ENCODE measurements around the gene LMNTD2. TPM values are rescaled to one million over a fixed set of nuclear protein-coding genes. Genes with fewer than 3 reads are reported as not detected.
A peak's percentile ranks its signal among the peaks of the same experiment; 100 is the strongest.

LMNTD2 gene
- total RNA-seq, 1 donor from 2014 or later, result 1.1 TPM

GRCh38 chr11:561148-562003 is 838 bp upstream of the LMNTD2 start:
- intact Hi-C loops (cut with DNase I), result loop anchor here (1.0 kb wide), 1 partner anchor 14 kb away; no protein-coding TSS in a partner anchor
- H3K27me3 ChIP-seq, result peaks cover 2% of the 10 kb centered on the region
- peak overlapping the region; percentile 63 to 86 for H3K4me3 ChIP-seq
- peaks cover 5 to 9% of the 10 kb centered on the region in 2 donors for H3K4me1 ChIP-seq
- H3K36me3 ChIP-seq, result no peaks in the 10 kb centered on the region
- H3K9me3 ChIP-seq, result no peaks in the 10 kb centered on the region
- H3K27ac ChIP-seq, result no peak overlapping the region
- DNase-seq (ENCODE audit: low spot score in 2 of 2), result no peak
- TF ChIP-seq CTCF (IDR thresholded peaks at IDR 0.05), result no peak

- peak overlapping the region; percentile 63 to 86 for H3K4me3 ChIP-seq
- intact Hi-C loops (cut with DNase I), result loop anchor here (1.0 to 5.0 kb wide), 3 partner anchors 8 to 67 kb away; partner anchors contain the start of genes HRAS and SCT
- peaks cover 15% of the 10 kb centered on the region for H3K27me3 ChIP-seq
- H3K27ac ChIP-seq, result no peak overlapping the region
- no peaks in the 10 kb centered on the region for H3K9me3 ChIP-seq
- no peaks in the 10 kb centered on the region for H3K36me3 ChIP-seq
- peaks cover 16 to 17% of the 10 kb centered on the region in 2 donors for H3K4me1 ChIP-seq
- TF ChIP-seq CTCF (IDR thresholded peaks at IDR 0.05), result no peak
- no peak for DNase-seq (ENCODE audit: low spot score in 2 of 2)
Measured at GRCh38 chr11:559712-560304, 730 bp downstream of the LMNTD2 start.

GRCh38 chr11:559020-559620 is 1.4 kb downstream of the LMNTD2 start:
- H3K36me3 ChIP-seq, result no peaks in the 10 kb centered on the region
- no peak overlapping the region for H3K4me3 ChIP-seq
- no peak overlapping the region for H3K27ac ChIP-seq
- no peak for DNase-seq (ENCODE audit: low spot score in 2 of 2)
- intact Hi-C loops (cut with DNase I), result loop anchor here (5.0 kb wide), 1 partner anchor 68 kb away; the partner anchor contains the start of gene SCT
- H3K4me1 ChIP-seq, result peaks cover 16 to 21% of the 10 kb centered on the region in 2 donors
- peaks cover 20% of the 10 kb centered on the region for H3K27me3 ChIP-seq
- no peak for TF ChIP-seq CTCF (IDR thresholded peaks at IDR 0.05)
- H3K9me3 ChIP-seq, result no peaks in the 10 kb centered on the region

- peaks cover 16 to 21% of the 10 kb centered on the region in 2 donors for H3K4me1 ChIP-seq
- H3K4me3 ChIP-seq, result no peak overlapping the region
- H3K27ac ChIP-seq, result no peak overlapping the region
- intact Hi-C loops (cut with DNase I), result loop anchor here (5.0 kb wide), 1 partner anchor 69 kb away; the partner anchor contains the start of gene SCT
- H3K36me3 ChIP-seq, result no peaks in the 10 kb centered on the region
- peaks cover 25% of the 10 kb centered on the region for H3K27me3 ChIP-seq
- no peak for DNase-seq (ENCODE audit: low spot score in 2 of 2)
- no peak for TF ChIP-seq CTCF (IDR thresholded peaks at IDR 0.05)
- H3K9me3 ChIP-seq, result no peaks in the 10 kb centered on the region
Measured at GRCh38 chr11:558503-558902, 2.0 kb downstream of the LMNTD2 start.

GRCh38 chr11:557328-558132 is 3.0 kb downstream of the LMNTD2 start:
- no peak for TF ChIP-seq CTCF (IDR thresholded peaks at IDR 0.05)
- no peak overlapping the region for H3K4me3 ChIP-seq
- intact Hi-C loops (cut with DNase I), result loop anchor here (5.0 kb wide), 1 partner anchor 70 kb away; the partner anchor contains the start of gene SCT
- no peak overlapping the region for H3K27ac ChIP-seq
- no peaks in the 10 kb centered on the region for H3K36me3 ChIP-seq
- peaks cover 16 to 21% of the 10 kb centered on the region in 2 donors for H3K4me1 ChIP-seq
- no peak for DNase-seq (ENCODE audit: low spot score in 2 of 2)
- peaks cover 25% of the 10 kb centered on the region for H3K27me3 ChIP-seq
- no peaks in the 10 kb centered on the region for H3K9me3 ChIP-seq
